Breast epithelium (tissue), 4 donors: ENCODE data around the gene CABLES2. TPM values are rescaled to one million over a fixed set of nuclear protein-coding genes. Genes with fewer than 3 reads are reported as not detected.
A peak's percentile ranks its signal among the peaks of the same experiment; 100 is the strongest.

Experiments used
- DNase-seq, 2 donors: peaks; one replicate each; pipeline ENCODE4 v3.0.0-alpha.2; 2019; ENCODE audit warnings: low spot score in 2 of 2
- H3K27ac ChIP-seq, 2 donors: fragments of 200-600 bp; sonication (generic) in 1 of 2; one replicate each; pipeline ENCODE4 v1.5.1; 2016 to 2019; ENCODE audit warnings: mild to moderate bottlenecking in 1 of 2
- H3K27me3 ChIP-seq, 2 donors: fragments of 200-600 bp; sonication (generic) in 1 of 2; one replicate each; pipeline versions ENCODE4 v1.5.1 to v1.6.0; 2017 to 2019; ENCODE audit warnings: control low read depth in 1 of 2, mild to moderate bottlenecking in 1 of 2
- H3K36me3 ChIP-seq: fragments of 200-600 bp; one replicate; pipeline ENCODE4 v1.5.1; 2019
- H3K4me1 ChIP-seq, 2 donors: fragments of 200-600 bp; sonication (generic); one replicate each; pipeline ENCODE4 v1.5.1; 2016 to 2019; ENCODE audit warnings: control low read depth in 1 of 2
- H3K4me3 ChIP-seq, 3 donors: fragments of 200-600 bp; sonication (generic); 1 replicate in 2 of 3; 2 replicates in 1 of 3; pipeline ENCODE4 v1.5.1; 2016 to 2019; ENCODE audit warnings: mild to moderate bottlenecking in 3 of 3, moderate library complexity in 2 of 3
- H3K9me3 ChIP-seq, 2 donors: fragments of 200-600 bp; sonication (generic) in 1 of 2; one replicate each; pipeline ENCODE4 v1.5.1; 2016 to 2019; ENCODE audit warnings: control low read depth in 1 of 2
- POLR2A ChIP-seq: fragments of 450-650 bp; IDR thresholded peaks from one replicate; pipeline ENCODE4 v1.6.1; 2016; ENCODE audit warnings: antibody characterized with exemption, mild to moderate bottlenecking, moderate library complexity
- POLR2AphosphoS5 ChIP-seq, 3 donors: sonication (generic); formaldehyde crosslinking; IDR thresholded peaks; one replicate each; pipeline ENCODE4 v1.6.1; 2017; ENCODE audit warnings: antibody characterized with exemption in 3 of 3
- intact Hi-C: fragments of 100-400 bp; cut with DNase I; formaldehyde crosslinking; loops from one replicate; pipeline ENCODE4 v1.15.1; 2023; ENCODE audit warnings: low total_unique reads
- total RNA-seq, 3 donors: library from RNA; depleted of rRNA; stranded (reverse); fragments of >200 nt; gene quantifications; one replicate each; pipeline ENCODE4 v1.1.0, GENCODE V29; 2016
- TF ChIP-seq, protein P1 (sequence below), 3 donors: fragments of 450-650 bp; IDR thresholded peaks; one replicate each; pipeline ENCODE4 v1.5.1; 2016 to 2017; ENCODE audit warnings: antibody characterized with exemption in 3 of 3, mild to moderate bottlenecking in 3 of 3, moderate library complexity in 3 of 3

The CABLES2 gene
- total RNA-seq, 3 donors from 2014 or later: 1.8 to 3.2 (median 2.9) TPM

- intact Hi-C loops: no loop called here
- no peaks in the 10 kb centered on the region for H3K27me3 ChIP-seq
- H3K27ac ChIP-seq: peak overlapping the region; percentile 80 to 91
- H3K36me3 ChIP-seq: no peaks in the 10 kb centered on the region
- H3K4me3 ChIP-seq: peak overlapping the region; percentile 67 to 86 (median 83)
- peaks cover 38 to 56% of the 10 kb centered on the region in 2 donors for H3K4me1 ChIP-seq
- TF ChIP-seq POLR2A: no peak
- TF ChIP-seq, protein P1, sequence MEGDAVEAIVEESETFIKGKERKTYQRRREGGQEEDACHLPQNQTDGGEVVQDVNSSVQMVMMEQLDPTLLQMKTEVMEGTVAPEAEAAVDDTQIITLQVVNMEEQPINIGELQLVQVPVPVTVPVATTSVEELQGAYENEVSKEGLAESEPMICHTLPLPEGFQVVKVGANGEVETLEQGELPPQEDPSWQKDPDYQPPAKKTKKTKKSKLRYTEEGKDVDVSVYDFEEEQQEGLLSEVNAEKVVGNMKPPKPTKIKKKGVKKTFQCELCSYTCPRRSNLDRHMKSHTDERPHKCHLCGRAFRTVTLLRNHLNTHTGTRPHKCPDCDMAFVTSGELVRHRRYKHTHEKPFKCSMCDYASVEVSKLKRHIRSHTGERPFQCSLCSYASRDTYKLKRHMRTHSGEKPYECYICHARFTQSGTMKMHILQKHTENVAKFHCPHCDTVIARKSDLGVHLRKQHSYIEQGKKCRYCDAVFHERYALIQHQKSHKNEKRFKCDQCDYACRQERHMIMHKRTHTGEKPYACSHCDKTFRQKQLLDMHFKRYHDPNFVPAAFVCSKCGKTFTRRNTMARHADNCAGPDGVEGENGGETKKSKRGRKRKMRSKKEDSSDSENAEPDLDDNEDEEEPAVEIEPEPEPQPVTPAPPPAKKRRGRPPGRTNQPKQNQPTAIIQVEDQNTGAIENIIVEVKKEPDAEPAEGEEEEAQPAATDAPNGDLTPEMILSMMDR (IDR thresholded peaks at IDR 0.05): no peak
- no peak for TF ChIP-seq POLR2AphosphoS5 (IDR thresholded peaks at IDR 0.05)
- DNase-seq: no peak
- no peaks in the 10 kb centered on the region for H3K9me3 ChIP-seq
Observed at GRCh38 chr20:62366370-62367135, 40.5 kb downstream of the CABLES2 start.

GRCh38 chr20:62365814-62366369 is 41.2 kb downstream of the CABLES2 start:
- TF ChIP-seq POLR2AphosphoS5 (IDR thresholded peaks at IDR 0.05) (no peak), POLR2A (no peak)
- TF ChIP-seq, protein P1 (IDR thresholded peaks at IDR 0.05): no peak
- peak overlapping the region; percentile 80 to 91 for H3K27ac ChIP-seq
- peak overlapping the region; percentile 67 to 86 (median 83) for H3K4me3 ChIP-seq
- no peaks in the 10 kb centered on the region for H3K27me3 ChIP-seq
- H3K9me3 ChIP-seq: no peaks in the 10 kb centered on the region
- no peaks in the 10 kb centered on the region for H3K36me3 ChIP-seq
- intact Hi-C loops: no loop called here
- H3K4me1 ChIP-seq: peaks cover 38 to 58% of the 10 kb centered on the region in 2 donors
- DNase-seq: no peak

DNA sequence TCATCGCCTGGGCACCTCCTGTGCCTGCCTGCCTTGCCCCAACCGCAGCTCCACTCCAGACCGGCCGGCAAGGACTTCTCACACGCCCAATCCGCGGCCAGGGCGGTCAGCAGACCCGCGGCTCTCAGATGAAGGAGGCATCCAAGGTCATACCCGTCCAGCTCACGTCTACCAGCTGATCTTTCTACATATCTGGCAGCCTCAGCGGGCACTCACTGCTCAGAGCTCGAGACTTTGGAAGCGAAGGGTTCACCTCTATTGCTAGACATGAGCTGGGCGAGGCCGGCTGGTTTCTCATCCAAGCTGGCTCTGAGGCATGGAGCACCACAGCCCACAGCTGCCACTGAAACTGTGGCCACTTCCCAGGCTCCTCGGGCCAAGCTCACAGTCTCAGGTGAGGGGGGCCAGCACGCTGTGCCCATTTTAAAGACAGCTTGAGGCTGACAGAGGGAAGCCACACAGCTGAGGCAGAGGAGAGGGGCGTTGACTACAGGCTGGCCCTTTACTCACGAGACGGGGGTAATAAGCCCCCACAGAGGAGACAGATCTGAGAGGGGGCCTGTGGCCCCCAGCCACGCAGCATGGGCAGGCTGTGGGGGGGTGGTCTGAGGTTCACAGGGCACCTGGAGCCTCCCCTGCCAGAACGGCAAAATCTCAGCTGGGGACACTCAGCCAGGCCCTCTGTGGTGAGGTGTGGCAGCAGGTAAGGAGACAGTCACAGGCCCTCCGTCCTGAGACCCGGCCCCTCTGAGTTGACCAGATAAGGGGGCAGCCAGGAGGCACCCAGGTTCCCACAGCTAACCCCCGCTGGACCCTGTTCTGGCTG is 42.0 kb downstream of the CABLES2 start:
- Histone ChIP-seq H3K27ac (peak overlapping the region; percentile 80 to 91), H3K9me3 (no peaks in the 10 kb centered on the region), H3K27me3 (no peaks in the 10 kb centered on the region), H3K36me3 (no peaks in the 10 kb centered on the region), H3K4me3 (peak overlapping the region; percentile 67 to 86 (median 83)), H3K4me1 (peaks cover 37 to 56% of the 10 kb centered on the region in 2 donors)
- no peak for DNase-seq
- TF ChIP-seq POLR2A: no peak
- TF ChIP-seq POLR2AphosphoS5 (IDR thresholded peaks at IDR 0.05): no peak
- TF ChIP-seq, protein P1 (IDR thresholded peaks at IDR 0.05): no peak
- intact Hi-C loops: no loop called here

DNA sequence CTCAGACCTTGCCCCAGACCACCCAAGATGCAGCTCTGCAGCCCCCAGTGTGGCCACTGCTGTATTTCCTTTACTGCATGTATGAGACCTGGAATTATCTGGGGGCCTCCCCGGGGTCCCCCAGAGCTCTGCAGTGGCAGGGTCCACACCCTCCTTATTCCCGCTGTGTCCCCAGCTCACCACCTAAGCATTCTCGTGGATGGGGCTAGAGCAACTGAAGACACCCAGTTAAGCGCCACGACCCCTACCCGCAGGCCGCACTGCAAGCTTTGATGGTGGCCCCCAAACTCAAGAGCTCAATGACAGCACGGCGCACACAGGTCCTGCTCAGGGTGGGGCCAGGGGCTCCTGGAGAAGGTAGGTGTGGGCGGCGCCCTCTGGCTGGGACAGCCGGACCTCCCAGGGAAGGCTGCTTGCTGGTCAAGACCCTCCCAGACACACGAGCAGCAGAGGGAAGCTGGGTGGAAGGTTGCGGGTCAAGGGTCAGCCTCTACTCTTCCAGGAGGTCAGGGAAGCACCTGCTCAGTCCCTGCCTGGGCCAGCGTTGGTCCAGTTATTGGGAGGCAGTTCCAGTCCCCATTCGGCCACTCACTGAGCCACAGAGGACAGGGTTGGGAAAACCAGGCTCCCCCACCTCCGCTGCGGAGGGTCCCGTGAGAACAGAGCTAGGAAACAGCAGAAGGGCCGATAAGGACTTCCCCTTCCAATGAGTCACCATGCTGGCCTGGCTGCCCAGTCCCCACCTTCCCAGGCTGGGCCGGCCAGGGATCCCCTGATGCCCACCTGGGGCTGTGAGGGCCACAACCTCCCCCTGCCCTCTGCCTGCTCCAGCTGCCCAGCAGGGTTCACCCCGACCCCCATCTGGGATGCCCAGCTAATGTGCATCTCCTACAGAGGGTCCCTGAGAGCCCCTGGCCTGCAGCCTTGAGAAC is 42.9 kb downstream of the CABLES2 start:
- H3K27me3 ChIP-seq: no peaks in the 10 kb centered on the region
- H3K9me3 ChIP-seq: no peaks in the 10 kb centered on the region
- TF ChIP-seq POLR2A (no peak), POLR2AphosphoS5 (IDR thresholded peaks at IDR 0.05) (no peak)
- TF ChIP-seq, protein P1 (IDR thresholded peaks at IDR 0.05): no peak
- H3K4me3 ChIP-seq: peak overlapping the region; percentile 67 to 86 (median 83)
- H3K4me1 ChIP-seq: peaks cover 29 to 54% of the 10 kb centered on the region in 2 donors
- H3K27ac ChIP-seq: peak overlapping the region; percentile 80 to 91
- DNase-seq: no peak
- no peaks in the 10 kb centered on the region for H3K36me3 ChIP-seq
- intact Hi-C loops: no loop called here
